T-cell (primary cell): Measurements from ENCODE around the gene TMEM170B. TPM values are rescaled to one million over a fixed set of nuclear protein-coding genes. Genes with fewer than 3 reads are reported as not detected.

ENCODE experiments used
- ATAC-seq, 4 experiments: fragments of 200-7000 bp in 3 of 4; fragments of 150-1000 bp in 1 of 4; cut with Tn5 transposase; replicated peaks in 1 of 4; 1 replicate in 3 of 4; 2 replicates in 1 of 4; pipeline ENCODE4 v1.10.0; 2021; ENCODE audit warnings: moderate library complexity in 3 of 4, mild to moderate bottlenecking in 2 of 4, moderate number of reproducible peaks in 1 of 4
- CTCF ChIA-PET, 2 donors: fragments of 300-600 bp; sonication (Branson Sonifier 250); formaldehyde crosslinking; loops; one replicate each; lab custom pipeline; 2022; ENCODE audit warnings: antibody characterized with exemption in 2 of 2; lab: Charles Lee
- POLR2A ChIA-PET, 2 donors: fragments of 300-600 bp; sonication (Branson Sonifier 250); formaldehyde crosslinking; loops; one replicate each; lab custom pipeline; 2022; ENCODE audit warnings: antibody characterized with exemption in 2 of 2; lab: Charles Lee
- DNase-seq, 35 experiments: peaks; one replicate each; pipeline versions ENCODE4 v3.0.0 to v3.0.0-alpha.2; 2013 to 2023
- H3K27ac ChIP-seq: one replicate; pipeline ENCODE4 v1.5.1; 2013; ENCODE audit warnings: low read length
- H3K27me3 ChIP-seq, 2 experiments: replicated peaks in 1 of 2; 1 replicate in 1 of 2; 2 replicates in 1 of 2; pipeline versions ENCODE4 v1.6.1 to v1.7.0; 2013; ENCODE audit warnings: low read length in 1 of 2, mixed read lengths in 1 of 2; ENCODE audit not compliant: control insufficient read depth in 2 of 2, insufficient read depth in 2 of 2; ENCODE audit errors: extremely low read depth in 1 of 2
- H3K36me3 ChIP-seq, 2 donors: 1 replicate in 1 of 2; 2 replicates in 1 of 2; pipeline versions ENCODE4 v1.6.1 to v1.7.0; 2013; ENCODE audit warnings: low read length in 1 of 2; ENCODE audit not compliant: control insufficient read depth in 2 of 2, insufficient read depth in 1 of 2; ENCODE audit errors: extremely low read depth in 1 of 2
- H3K4me1 ChIP-seq, 2 experiments: 1 replicate in 1 of 2; 2 replicates in 1 of 2; pipeline versions ENCODE4 v1.6.1 to v1.7.0; 2013; ENCODE audit warnings: low read length in 2 of 2, mixed read lengths in 1 of 2; ENCODE audit not compliant: insufficient read depth in 2 of 2, control insufficient read depth in 1 of 2; ENCODE audit errors: extremely low read depth in 1 of 2
- H3K4me3 ChIP-seq, 2 donors: 1 replicate in 1 of 2; 2 replicates in 1 of 2; pipeline versions ENCODE4 v1.5.1 to v1.7.0; 2013; ENCODE audit warnings: mild to moderate bottlenecking in 2 of 2, low read length in 1 of 2, moderate library complexity in 1 of 2; ENCODE audit not compliant: control insufficient read depth in 1 of 2; ENCODE audit errors: extremely low read depth in 1 of 2
- H3K9me3 ChIP-seq: 2 replicates; pipeline ENCODE4 v1.7.0; 2013
- H3K27ac Mint-ChIP-seq, 2 donors: one replicate each; pipeline ENCODE4 v1.8.0; 2020 to 2021; ENCODE audit warnings: mild to moderate bottlenecking in 2 of 2, mixed read lengths in 2 of 2
- H3K27me3 Mint-ChIP-seq, 2 donors: one replicate each; pipeline ENCODE4 v1.8.0; 2021 to 2022; ENCODE audit warnings: mixed read lengths in 2 of 2
- H3K36me3 Mint-ChIP-seq: one replicate; pipeline ENCODE4 v1.8.0; 2021; ENCODE audit warnings: mixed read lengths
- H3K4me1 Mint-ChIP-seq, 3 donors: one replicate each; pipeline ENCODE4 v1.8.0; 2020 to 2022; ENCODE audit warnings: mixed read lengths in 3 of 3, mild to moderate bottlenecking in 1 of 3
- H3K4me3 Mint-ChIP-seq, 3 donors: one replicate each; pipeline ENCODE4 v1.8.0; 2020 to 2022; ENCODE audit warnings: mild to moderate bottlenecking in 3 of 3, mixed read lengths in 3 of 3, moderate library complexity in 3 of 3
- H3K9me3 Mint-ChIP-seq, 3 donors: one replicate each; pipeline ENCODE4 v1.8.0; 2020 to 2022; ENCODE audit warnings: mixed read lengths in 3 of 3
- whole genome bisulfite sequencing: methylation state at CpG from one replicate; pipeline ENCODE4 v1.1.5; 2013; ENCODE audit warnings: missing lambda C conversion rate; ENCODE audit not compliant: insufficient coverage; 5-methylcytosine and 5-hydroxymethylcytosine counted together
- total RNA-seq, 35 experiments: library from RNA in 6 of 35; stranded (reverse) in 6 of 35; fragments of 120-200 nt in 1 of 35; gene quantifications; one replicate each; pipeline versions ENCODE4 v1.2.1 to v1.2.4 and lab custom pipeline; 2013 to 2026

TMEM170B gene
- total RNA-seq, 5 donors from 2014 or later (not counting 1 experiment from before 2014, with no cell fraction given) = 1.4 to 2.4 (median 1.9) TPM

DNA sequence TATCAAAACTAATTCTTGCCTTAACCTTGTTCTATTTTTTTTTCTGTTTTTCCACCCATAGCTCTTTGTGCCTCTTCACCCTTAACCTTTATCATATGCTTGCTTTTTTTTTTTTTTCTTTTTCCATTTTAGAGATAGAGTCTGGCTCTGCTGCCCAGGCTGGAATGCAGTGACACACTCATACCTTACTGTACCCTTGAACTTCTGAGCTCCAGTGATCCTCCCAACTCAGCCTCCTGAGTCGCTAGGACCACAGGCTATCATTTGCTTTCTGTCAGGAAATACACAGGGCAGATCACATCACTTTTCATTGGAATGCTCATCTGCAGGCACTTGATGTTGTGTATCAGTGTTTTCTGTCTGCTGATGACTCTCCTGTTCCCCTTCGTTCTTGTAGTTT, 33.5 kb downstream of the TMEM170B start:
- no peaks in the 10 kb centered on the region for H3K27me3 ChIP-seq
- Mint-ChIP-seq H3K27me3 (no peaks in the 10 kb centered on the region), H3K4me3 (no peak overlapping the region), H3K9me3 (no peaks in the 10 kb centered on the region), H3K36me3 (peaks cover 13% of the 10 kb centered on the region), H3K27ac (no peak overlapping the region), H3K4me1 (no peaks in the 10 kb centered on the region)
- WGBS = no CpG with 5 or more reads among the region's 2 CpGs
- H3K9me3 ChIP-seq = no peaks in the 10 kb centered on the region
- ATAC-seq (no peak), DNase-seq (no peak)
- H3K4me3 ChIP-seq = no peak overlapping the region
- no peaks in the 10 kb centered on the region for H3K4me1 ChIP-seq
- ChIA-PET POLR2A (interaction anchor here (0.5 to 0.6 kb wide), 3 partner anchors 11 to 662 kb away, joined by 3 to 5 read pairs (median 4); no protein-coding TSS in a partner anchor), CTCF (interaction anchor here (0.7 kb wide), 3 partner anchors 111 to 1341 kb away, joined by 3 to 6 read pairs (median 4); no protein-coding TSS in a partner anchor)
- no peak overlapping the region for H3K27ac ChIP-seq
- no peaks in the 10 kb centered on the region for H3K36me3 ChIP-seq

DNA sequence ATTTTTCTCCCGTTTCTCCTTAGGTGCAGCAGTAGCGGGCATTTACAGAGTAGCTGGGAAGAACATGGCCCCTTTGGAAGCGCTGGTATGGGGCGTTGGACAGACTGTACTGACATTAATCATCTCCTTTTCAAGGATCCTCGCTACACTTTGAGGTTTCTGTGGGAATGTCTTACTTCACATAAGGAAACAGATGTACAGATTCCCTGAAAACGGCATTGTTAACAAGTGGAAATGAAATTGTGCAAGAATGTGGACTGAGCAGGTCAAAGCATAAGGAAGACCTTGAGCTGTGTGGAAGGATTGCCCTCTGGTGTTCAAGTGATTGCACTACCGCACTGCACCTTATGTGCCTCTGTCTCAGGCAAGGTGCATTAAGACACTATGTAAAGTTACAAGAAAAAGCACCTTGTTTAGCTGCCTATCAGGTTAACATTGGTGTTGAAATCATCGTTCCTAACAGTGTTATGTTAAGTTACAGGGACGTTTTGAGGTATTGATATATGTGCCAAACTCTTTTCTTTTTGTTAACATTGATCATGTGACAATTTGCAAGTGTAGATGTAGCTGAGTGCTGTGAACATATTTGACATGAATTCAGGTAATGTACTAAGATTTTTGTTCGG, 38.0 kb downstream of the TMEM170B start:
- Mint-ChIP-seq H3K9me3 (no peaks in the 10 kb centered on the region), H3K36me3 (no peaks in the 10 kb centered on the region), H3K4me1 (no peaks in the 10 kb centered on the region), H3K4me3 (no peak overlapping the region), H3K27ac (no peak overlapping the region), H3K27me3 (no peaks in the 10 kb centered on the region)
- ATAC-seq (peak; percentile 87 to 97 (median 92)), DNase-seq (peak in 33 of 35 experiments; percentile 5 to 68 (median 21))
- Histone ChIP-seq H3K36me3 (no peaks in the 10 kb centered on the region), H3K27ac (no peak overlapping the region), H3K4me3 (no peak overlapping the region), H3K27me3 (no peaks in the 10 kb centered on the region), H3K9me3 (no peaks in the 10 kb centered on the region), H3K4me1 (no peaks in the 10 kb centered on the region)
- ChIA-PET POLR2A (no interaction called here), CTCF (interaction anchor here (0.5 to 1.8 kb wide), 13 partner anchors 9 to 559 kb away, joined by 3 to 7 read pairs (median 3); no protein-coding TSS in a partner anchor)
- WGBS = 32% methylated on average over 6 of the region's 10 CpGs

DNA sequence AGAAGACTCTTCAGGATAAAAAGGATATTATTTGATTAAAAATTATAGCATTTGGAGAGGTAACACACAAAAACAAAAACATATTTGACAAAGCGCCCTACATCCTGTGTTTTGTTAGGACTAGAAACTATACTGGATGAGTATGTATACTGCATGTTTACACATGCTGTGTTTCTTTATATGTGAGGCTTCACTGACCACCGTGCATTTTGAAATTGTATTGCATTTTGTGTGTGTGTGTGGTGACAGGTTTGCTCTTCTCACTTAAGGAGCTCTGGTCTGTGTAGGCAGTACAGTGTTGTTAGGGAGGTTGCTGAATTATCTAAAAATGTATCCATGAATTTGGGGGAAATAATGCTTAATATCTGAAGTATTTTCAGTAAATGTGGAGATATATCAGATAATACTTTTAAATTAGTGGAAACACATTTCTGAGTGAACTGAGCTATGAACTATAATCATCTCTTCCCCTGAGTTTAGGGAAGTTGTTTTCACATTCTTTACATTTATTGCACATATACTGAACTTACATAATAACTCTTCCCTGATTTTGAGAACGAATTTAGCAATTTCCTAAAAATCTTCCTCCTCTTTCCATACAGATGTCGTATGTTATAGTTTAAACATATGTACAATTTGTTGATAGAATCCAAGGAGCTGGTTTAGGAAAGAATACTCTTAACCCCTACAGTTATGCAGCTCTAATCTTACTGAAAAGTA, 43.3 kb downstream of the TMEM170B start:
- Mint-ChIP-seq H3K36me3 (no peaks in the 10 kb centered on the region), H3K27ac (no peak overlapping the region), H3K27me3 (no peaks in the 10 kb centered on the region), H3K9me3 (no peaks in the 10 kb centered on the region), H3K4me1 (no peaks in the 10 kb centered on the region), H3K4me3 (no peak overlapping the region)
- no peaks in the 10 kb centered on the region for H3K36me3 ChIP-seq
- POLR2A ChIA-PET = no interaction called here
- WGBS = 83% methylated on average over 2 of the region's 4 CpGs
- ATAC-seq = no peak
- no peak overlapping the region for H3K27ac ChIP-seq
- H3K4me1 ChIP-seq = no peaks in the 10 kb centered on the region
- no peaks in the 10 kb centered on the region for H3K27me3 ChIP-seq
- no peaks in the 10 kb centered on the region for H3K9me3 ChIP-seq
- CTCF ChIA-PET = no interaction called here
- no peak for DNase-seq
- H3K4me3 ChIP-seq = no peak overlapping the region

DNA sequence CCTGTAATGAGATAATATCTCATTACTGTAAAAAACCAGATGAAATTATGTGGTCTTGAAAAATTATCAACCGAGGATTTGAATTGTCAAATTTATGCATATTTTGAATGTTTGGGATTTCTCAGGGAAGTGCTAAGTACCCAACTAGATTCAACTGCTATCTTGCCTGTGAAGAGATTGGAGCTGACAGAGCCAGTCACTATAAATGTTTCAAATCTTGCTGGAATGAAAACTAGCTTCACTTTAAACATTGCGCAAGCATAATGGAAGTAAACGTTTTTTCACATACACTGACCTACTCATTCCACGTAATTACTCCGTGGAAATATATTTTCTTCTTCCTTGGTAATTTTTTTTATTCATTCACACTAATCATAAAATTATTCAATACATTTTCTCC, 46.7 kb downstream of the TMEM170B start:
- POLR2A ChIA-PET = no interaction called here
- Histone ChIP-seq H3K4me3 (no peak overlapping the region), H3K27me3 (no peaks in the 10 kb centered on the region), H3K9me3 (no peaks in the 10 kb centered on the region), H3K27ac (no peak overlapping the region), H3K36me3 (no peaks in the 10 kb centered on the region), H3K4me1 (no peaks in the 10 kb centered on the region)
- Mint-ChIP-seq H3K4me1 (no peaks in the 10 kb centered on the region), H3K27me3 (peaks cover 0 to 8% of the 10 kb centered on the region in 2 donors), H3K4me3 (no peak overlapping the region), H3K9me3 (no peaks in the 10 kb centered on the region), H3K36me3 (no peaks in the 10 kb centered on the region), H3K27ac (no peak overlapping the region)
- 71% methylated on average over 3 of the region's 5 CpGs for WGBS
- ATAC-seq (no peak), DNase-seq (no peak)
- CTCF ChIA-PET = interaction anchor here (0.7 to 1.9 kb wide), 7 partner anchors 8 to 1153 kb away, joined by 3 to 6 read pairs (median 4); no protein-coding TSS in a partner anchor

DNA sequence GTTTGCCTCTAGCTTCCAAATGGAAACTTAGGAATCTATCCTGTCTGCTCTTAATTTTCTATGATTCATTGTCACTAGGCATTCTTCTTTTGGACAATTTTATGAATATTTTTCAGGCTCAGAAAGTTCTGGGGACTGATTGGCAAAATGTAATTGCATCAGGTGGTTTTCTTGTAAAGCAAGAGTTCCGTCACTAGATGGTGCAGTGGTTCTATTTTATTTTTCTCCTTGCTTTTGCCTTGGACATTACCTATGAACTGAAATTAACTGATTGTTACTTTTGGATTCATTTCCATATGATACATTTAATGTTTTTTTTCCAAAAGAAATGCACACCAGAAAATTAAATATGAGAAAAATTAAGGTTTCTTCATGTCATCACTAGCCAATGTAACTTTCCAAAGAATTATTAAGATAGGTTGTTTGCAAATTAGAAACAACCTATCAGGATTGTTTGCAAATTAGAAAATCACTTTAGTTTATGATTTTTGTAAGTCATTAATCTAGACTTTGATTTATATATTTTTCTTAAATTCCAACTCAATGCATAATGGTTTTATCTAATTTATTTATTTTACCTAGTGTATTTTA, 48.0 kb downstream of the TMEM170B start:
- H3K4me1 Mint-ChIP-seq = no peaks in the 10 kb centered on the region
- DNase-seq (peak in 1 of 35 experiments; percentile 41), ATAC-seq (no peak)
- CTCF ChIA-PET = no interaction called here
- H3K27me3 ChIP-seq = no peaks in the 10 kb centered on the region
- WGBS = no CpG with 5 or more reads among the region's 1 CpG
- no peak overlapping the region for H3K27ac Mint-ChIP-seq
- POLR2A ChIA-PET = no interaction called here
- no peaks in the 10 kb centered on the region for H3K4me1 ChIP-seq
- no peaks in the 10 kb centered on the region for H3K36me3 Mint-ChIP-seq
- no peaks in the 10 kb centered on the region for H3K36me3 ChIP-seq
- no peak overlapping the region for H3K4me3 ChIP-seq
- H3K4me3 Mint-ChIP-seq = no peak overlapping the region
- H3K9me3 ChIP-seq = no peaks in the 10 kb centered on the region
- H3K27me3 Mint-ChIP-seq = peaks cover under 1 to 8% of the 10 kb centered on the region in 2 donors
- no peaks in the 10 kb centered on the region for H3K9me3 Mint-ChIP-seq
- H3K27ac ChIP-seq = no peak overlapping the region

DNA sequence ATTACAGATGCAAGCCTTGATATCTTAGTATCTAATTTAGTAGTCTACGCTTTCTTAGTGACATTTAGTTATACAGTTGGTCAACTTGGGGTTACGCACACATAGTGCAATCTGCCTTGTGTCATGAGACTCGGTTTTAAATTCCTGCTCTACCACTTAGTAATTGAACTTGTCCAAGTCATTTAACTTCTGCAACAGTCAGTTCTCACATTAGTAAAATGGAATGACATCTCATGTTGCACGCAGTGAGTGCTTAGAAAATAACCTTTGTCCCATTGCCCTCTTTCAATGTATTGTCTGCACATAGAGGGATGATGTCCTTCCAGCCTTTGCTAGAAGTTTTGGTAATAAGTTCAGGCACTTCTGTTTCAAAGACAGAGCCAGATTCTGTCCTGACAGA, 48.6 kb downstream of the TMEM170B start:
- H3K4me1 Mint-ChIP-seq = no peaks in the 10 kb centered on the region
- no peak for DNase-seq
- no peaks in the 10 kb centered on the region for H3K27me3 ChIP-seq
- H3K27me3 Mint-ChIP-seq = peaks cover 2 to 8% of the 10 kb centered on the region in 2 donors
- no peak overlapping the region for H3K4me3 ChIP-seq
- H3K27ac ChIP-seq = no peak overlapping the region
- no peak for ATAC-seq
- H3K9me3 Mint-ChIP-seq = no peaks in the 10 kb centered on the region
- no peaks in the 10 kb centered on the region for H3K36me3 ChIP-seq
- ChIA-PET POLR2A (no interaction called here), CTCF (interaction anchor here in 1 of 2 donors (0.7 kb wide), 1 partner anchor 919 kb away, joined by 3 read pairs; no protein-coding TSS in a partner anchor)
- no peak overlapping the region for H3K4me3 Mint-ChIP-seq
- H3K27ac Mint-ChIP-seq = no peak overlapping the region
- no peaks in the 10 kb centered on the region for H3K36me3 Mint-ChIP-seq
- H3K9me3 ChIP-seq = no peaks in the 10 kb centered on the region
- H3K4me1 ChIP-seq = no peaks in the 10 kb centered on the region
- WGBS = 100% methylated on average over 2 of the region's 4 CpGs
